NCI-H2081 treated with DMSO at 0.1 percent for 48 hours (cell line): ENCODE data around the gene CPVL.

ENCODE experiments used
- DNase-seq: peaks from one replicate; lab custom pipeline; 2025; lab: John Stamatoyannopoulos, UW

Gene CPVL

GRCh38 chr7:29043576-29043975 is 102.8 kb downstream of the CPVL start:
- no peak for DNase-seq

DNA sequence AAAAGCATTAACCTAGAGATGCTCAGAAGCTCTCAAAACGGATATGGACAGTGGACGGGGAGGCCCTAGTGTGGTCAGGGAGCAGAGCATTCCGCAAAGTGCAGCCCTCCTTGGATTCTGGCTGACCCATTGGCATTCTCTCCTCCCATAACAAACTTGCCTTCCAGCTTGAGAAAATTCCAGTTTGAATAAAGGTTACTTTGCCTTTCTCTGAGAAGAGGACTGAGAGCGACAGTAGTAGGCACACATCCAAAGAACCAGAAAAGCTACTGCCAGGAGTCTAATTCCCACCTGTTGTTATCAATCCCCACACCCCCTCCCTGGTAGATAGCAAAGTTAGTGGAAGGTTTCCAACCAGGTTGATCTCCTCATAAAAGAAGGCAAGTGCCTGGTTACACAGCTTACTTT is 103.5 kb downstream of the CPVL start:
- DNase-seq, result no peak

DNA sequence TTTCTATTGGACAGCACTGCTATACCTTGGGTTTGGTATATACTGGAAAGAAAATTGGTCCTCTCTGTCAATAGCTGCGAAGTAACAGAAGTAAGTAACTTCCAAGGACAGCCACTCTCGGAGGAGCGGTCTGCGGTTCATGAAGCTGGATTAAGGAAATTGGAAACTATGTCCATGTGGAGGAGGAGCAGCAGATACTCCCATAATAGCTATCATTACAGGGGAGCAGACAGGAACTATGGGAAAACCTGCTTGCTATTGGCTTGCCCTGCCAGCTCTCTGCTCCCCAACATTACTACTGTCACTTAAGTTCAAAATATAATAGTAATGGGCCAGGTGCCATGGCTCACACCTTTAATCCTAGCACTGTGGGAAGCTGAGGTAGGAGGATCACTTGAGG is 104.3 kb downstream of the CPVL start:
- DNase-seq, result no peak

DNA sequence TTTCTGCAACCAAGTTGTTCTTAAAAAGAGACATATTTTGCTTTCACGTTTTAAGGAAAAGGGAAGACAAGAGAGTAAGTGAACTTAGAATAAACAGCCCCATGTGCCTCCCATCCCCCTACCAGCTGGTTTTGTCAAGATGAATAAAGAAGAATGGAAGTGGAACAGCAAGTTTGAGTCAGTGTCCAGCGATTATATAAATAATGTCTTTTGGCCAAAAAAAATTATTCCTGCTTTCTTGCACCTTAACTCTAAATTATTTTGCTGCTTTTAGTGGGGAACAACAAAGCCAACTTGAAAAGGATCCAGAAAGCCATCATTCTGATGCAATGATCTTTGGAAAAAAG is 105.8 kb downstream of the CPVL start:
- no peak for DNase-seq

GRCh38 chr7:29039821-29040578 is 106.3 kb downstream of the CPVL start:
- no peak for DNase-seq

DNA sequence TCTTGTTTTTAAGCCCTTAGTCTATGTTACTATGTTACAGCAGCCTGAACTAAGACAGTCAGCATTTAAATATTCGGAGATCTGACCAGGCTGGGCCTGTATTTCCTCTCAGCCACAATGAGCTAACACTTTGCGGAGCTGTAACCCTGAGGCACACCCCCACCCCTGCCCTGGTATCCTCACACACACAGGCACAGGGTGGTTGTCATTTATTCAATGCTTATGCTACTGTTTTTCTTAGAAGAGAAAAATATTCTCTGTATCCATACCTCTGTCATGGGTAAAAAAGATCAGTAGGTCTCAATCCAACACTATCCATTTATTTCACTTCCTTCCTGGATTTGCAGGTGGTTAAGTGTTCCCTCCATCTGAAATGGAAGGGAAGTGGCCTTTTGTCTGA is 107.9 kb downstream of the CPVL start:
- no peak for DNase-seq

GRCh38 chr7:29035044-29035740 is 111.1 kb downstream of the CPVL start:
- DNase-seq, result no peak

DNA sequence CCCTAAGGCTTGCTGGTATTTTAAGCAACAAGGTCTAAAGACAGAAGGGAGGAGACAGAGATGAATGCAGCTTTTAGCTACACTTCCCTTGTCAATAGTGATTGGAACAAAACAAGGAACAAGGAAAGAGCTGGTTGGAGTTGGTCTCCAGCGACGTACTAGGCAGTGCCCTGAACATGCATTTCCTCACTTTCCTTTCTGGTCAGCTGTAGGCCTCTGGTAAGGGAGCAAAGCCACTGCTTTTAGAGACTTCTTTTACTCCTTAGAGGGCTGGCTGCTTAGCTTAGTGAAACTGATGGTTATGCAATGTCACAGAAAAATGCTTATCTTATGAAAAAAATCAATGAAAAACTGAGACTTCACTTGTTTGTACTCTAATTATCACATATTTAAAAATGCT is 112.8 kb downstream of the CPVL start:
- DNase-seq, result no peak

GRCh38 chr7:29032146-29032545 is 114.2 kb downstream of the CPVL start:
- DNase-seq, result no peak

GRCh38 chr7:29030781-29031275 is 115.5 kb downstream of the CPVL start:
- DNase-seq, result no peak

GRCh38 chr7:29022291-29022988 is 123.9 kb downstream of the CPVL start:
- no peak for DNase-seq

DNA sequence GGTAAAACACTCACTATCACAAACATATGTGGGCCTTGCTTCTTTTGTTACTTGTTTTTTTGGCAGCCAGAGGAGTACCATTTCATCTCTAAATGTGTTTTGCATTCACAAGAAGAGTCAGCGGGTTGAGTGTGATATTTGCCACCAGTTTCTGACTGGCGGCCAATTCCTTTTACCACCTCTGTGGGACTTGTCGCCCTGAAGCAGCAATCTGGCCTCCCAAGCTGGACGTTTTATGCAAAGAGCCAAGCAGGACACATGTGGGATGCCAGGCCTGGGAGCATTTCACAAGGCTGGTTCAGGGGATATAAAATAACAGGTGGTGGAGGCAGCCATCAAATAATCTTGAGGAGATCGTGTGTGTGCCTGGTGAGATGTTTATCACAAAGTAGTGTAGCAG is 126.4 kb downstream of the CPVL start:
- DNase-seq, result no peak

DNA sequence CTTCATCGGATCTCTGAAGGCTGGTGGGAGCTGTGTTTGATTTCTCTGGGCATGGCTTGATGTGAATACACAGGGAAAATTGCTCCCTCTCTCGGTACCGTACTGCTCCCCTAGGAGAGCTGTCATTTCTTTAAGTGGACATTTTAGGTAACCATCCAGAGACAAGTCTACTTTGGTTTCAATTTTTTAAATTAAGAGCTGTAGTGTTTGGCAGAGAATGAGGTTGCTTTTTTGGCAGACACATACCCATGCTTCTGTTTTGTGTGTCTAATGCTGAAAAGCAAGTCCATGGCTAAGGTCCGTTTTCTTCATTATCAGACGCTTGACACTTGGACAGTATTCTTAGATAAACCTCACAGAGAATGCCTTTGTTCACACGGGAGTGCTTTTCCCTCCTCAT is 127.0 kb downstream of the CPVL start:
- DNase-seq, result no peak

GRCh38 chr7:29017713-29018112 is 128.6 kb downstream of the CPVL start:
- DNase-seq, result peak; percentile 24

DNA sequence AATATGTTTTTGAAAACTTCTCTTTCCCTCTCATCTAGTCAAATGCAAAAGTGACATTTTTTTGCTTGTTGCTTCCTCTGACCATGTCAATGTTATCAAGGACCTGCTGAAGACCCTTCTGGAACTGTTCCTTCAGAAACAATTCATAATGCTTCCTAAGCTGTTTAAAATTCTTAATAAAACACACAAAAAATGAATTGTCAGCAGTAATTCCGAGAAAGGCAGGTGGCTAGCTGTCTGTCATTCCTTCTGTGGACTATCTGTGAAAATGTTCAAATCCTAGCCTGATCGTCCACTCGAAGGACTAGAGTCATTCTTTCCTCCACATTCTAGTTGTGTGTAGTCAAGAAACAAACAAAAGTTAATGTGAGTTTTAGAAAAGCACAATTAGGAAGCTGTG is 131.6 kb downstream of the CPVL start:
- DNase-seq, result no peak

- DNase-seq, result no peak
These were observed 132.4 kb downstream of the CPVL start for GRCh38 chr7:29013931-29014330.

GRCh38 chr7:29013082-29013695 is 133.1 kb downstream of the CPVL start:
- DNase-seq, result no peak

GRCh38 chr7:29009947-29010346 is 136.4 kb downstream of the CPVL start:
- DNase-seq, result no peak

- no peak for DNase-seq
These were observed 137.7 kb downstream of the CPVL start for GRCh38 chr7:29008590-29008989.

DNA sequence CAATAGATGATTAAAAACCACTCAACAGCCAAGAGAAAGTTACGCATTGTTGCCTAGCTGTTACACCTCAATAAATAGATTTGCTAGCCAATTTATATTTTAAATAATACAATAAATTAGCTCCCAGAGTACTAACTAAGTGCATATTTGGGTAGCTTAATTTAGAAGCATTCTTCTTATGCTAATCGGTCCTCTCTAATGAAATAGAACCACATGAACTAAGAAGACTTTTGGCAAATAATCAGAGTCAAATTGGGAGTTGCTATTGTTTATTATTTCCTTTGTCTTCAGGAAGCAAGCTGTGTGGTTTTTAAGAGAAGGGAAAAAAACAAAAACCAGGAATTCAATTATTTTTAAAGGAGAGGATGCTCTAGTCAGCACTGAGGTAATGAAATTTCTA is 139.2 kb downstream of the CPVL start:
- DNase-seq, result no peak

- no peak for DNase-seq
These were observed 140.5 kb downstream of the CPVL start for GRCh38 chr7:29005829-29006228.

- no peak for DNase-seq
These were observed 140.9 kb downstream of the CPVL start for GRCh38 chr7:29005406-29005805.

DNA sequence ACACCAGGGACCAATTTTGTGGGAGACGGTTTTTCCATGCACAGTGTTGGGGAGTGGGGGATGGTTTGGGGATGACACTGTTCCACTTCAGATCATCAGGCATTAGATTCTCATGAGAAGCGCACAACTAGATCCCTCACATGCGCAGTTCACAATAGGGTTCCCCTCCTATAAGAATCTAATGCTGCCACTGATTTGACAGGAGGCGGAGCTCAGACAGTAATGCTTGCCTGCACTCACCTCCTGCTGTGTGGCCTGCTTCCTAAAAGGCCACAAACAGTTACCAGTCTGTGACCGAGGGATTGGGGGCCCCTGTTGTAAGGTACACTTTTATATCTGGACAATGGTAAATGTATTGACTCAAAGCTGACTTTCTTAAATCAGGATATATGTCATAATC is 142.6 kb downstream of the CPVL start:
- DNase-seq, result no peak
